ENCODE measurements around the gene SNAP91.

SNAP91 gene

GRCh38 chr6:83615025-83615999 is 93.6 kb downstream of the SNAP91 start:
- Histone ChIP-seq H3K36me3 (ENCODE audit: control insufficient read depth, insufficient read depth, low read length) (no peaks in the 10 kb centered on the region), H3K27me3 (replicated peaks; ENCODE audit: control insufficient read depth, insufficient read depth, low read length) (no peaks in the 10 kb centered on the region), H3K4me3 (replicated peaks; ENCODE audit: low read depth, low read length) (no peak overlapping the region)
- peak; percentile 13 for DNase-seq (ENCODE audit: extremely low read depth, insufficient read length)
- peak; percentile 57 for TF ChIP-seq CTCF (IDR thresholded peaks at IDR 0.05; ENCODE audit: insufficient read depth, low read length, poor library complexity, severe bottlenecking)

- no peak for DNase-seq (ENCODE audit: extremely low read depth, insufficient read length)
- Histone ChIP-seq H3K4me3 (replicated peaks; ENCODE audit: low read depth, low read length) (no peak overlapping the region), H3K27me3 (replicated peaks; ENCODE audit: control insufficient read depth, insufficient read depth, low read length) (no peaks in the 10 kb centered on the region), H3K36me3 (ENCODE audit: control insufficient read depth, insufficient read depth, low read length) (no peaks in the 10 kb centered on the region)
- no peak for TF ChIP-seq CTCF (IDR thresholded peaks at IDR 0.05; ENCODE audit: insufficient read depth, low read length, poor library complexity, severe bottlenecking)
Observed at GRCh38 chr6:83613378-83613777, 95.5 kb downstream of the SNAP91 start.

GRCh38 chr6:83609248-83609647 is 99.7 kb downstream of the SNAP91 start:
- DNase-seq (ENCODE audit: extremely low read depth, insufficient read length): no peak
- Histone ChIP-seq H3K4me3 (replicated peaks; ENCODE audit: low read depth, low read length) (no peak overlapping the region), H3K27me3 (replicated peaks; ENCODE audit: control insufficient read depth, insufficient read depth, low read length) (no peaks in the 10 kb centered on the region), H3K36me3 (ENCODE audit: control insufficient read depth, insufficient read depth, low read length) (no peaks in the 10 kb centered on the region)
- no peak for TF ChIP-seq CTCF (IDR thresholded peaks at IDR 0.05; ENCODE audit: insufficient read depth, low read length, poor library complexity, severe bottlenecking)

GRCh38 chr6:83605517-83605916 is 103.4 kb downstream of the SNAP91 start:
- no peak for DNase-seq (ENCODE audit: extremely low read depth, insufficient read length)
- no peak for TF ChIP-seq CTCF (IDR thresholded peaks at IDR 0.05; ENCODE audit: insufficient read depth, low read length, poor library complexity, severe bottlenecking)
- Histone ChIP-seq H3K27me3 (replicated peaks; ENCODE audit: control insufficient read depth, insufficient read depth, low read length) (no peaks in the 10 kb centered on the region), H3K4me3 (replicated peaks; ENCODE audit: low read depth, low read length) (no peak overlapping the region), H3K36me3 (ENCODE audit: control insufficient read depth, insufficient read depth, low read length) (no peaks in the 10 kb centered on the region)

GRCh38 chr6:83603551-83603950 is 105.3 kb downstream of the SNAP91 start:
- TF ChIP-seq CTCF (IDR thresholded peaks at IDR 0.05; ENCODE audit: insufficient read depth, low read length, poor library complexity, severe bottlenecking): no peak
- Histone ChIP-seq H3K36me3 (ENCODE audit: control insufficient read depth, insufficient read depth, low read length) (no peaks in the 10 kb centered on the region), H3K4me3 (replicated peaks; ENCODE audit: low read depth, low read length) (no peak overlapping the region), H3K27me3 (replicated peaks; ENCODE audit: control insufficient read depth, insufficient read depth, low read length) (no peaks in the 10 kb centered on the region)
- no peak for DNase-seq (ENCODE audit: extremely low read depth, insufficient read length)
